ENCODE results near the gene UBA3. TPM values are rescaled to one million over a fixed set of nuclear protein-coding genes. Genes with fewer than 3 reads are reported as not detected.

The UBA3 gene
- total and polyA plus RNA-seq, 2 of the 13 experiments (the other 11 are each of a cell fraction or from before 2014, with no cell fraction given): 40.7 to 49.0 TPM

GRCh38 chr3:69085833-69086722 lies 5.9 kb upstream of the UBA3 start:
- intact Hi-C loops (cut with micrococcal nuclease; ENCODE audit: unreplicated experiment): no loop called here
- 40% methylated on average over 8 of the region's 8 CpGs for WGBS (ENCODE audit: low lambda C conversion rate)
- ATAC-seq (peak; percentile 28), FAIRE-seq (no peak), DNase-seq (ENCODE audit: low spot score) (peak; percentile 41)
- Histone ChIP-seq H3K4me1 (ENCODE audit: insufficient read depth, low read length) (peaks cover 48% of the 10 kb centered on the region), H3K79me2 (ENCODE audit: insufficient read depth, low read length) (peaks cover 9% of the 10 kb centered on the region), H2AFZ (ENCODE audit: low read length) (peak overlapping the region; percentile 39), H3K36me3 (replicated peaks in 1 of 2; ENCODE audit: control insufficient read depth in 1 of 2, insufficient read depth in 2 of 2, low read length in 2 of 2) (no peaks in the 10 kb centered on the region), H3K27me3 (ENCODE audit: control insufficient read depth in 1 of 2, insufficient read depth in 2 of 2, low read length in 2 of 2) (no peaks in the 10 kb centered on the region; a peak in 1 of 5 replicates), H3K27ac (ENCODE audit: extremely low read length, insufficient read depth, low read length) (peak overlapping the region; percentile 64), H3K4me3 (replicated peaks in 1 of 3; ENCODE audit: insufficient read depth in 1 of 3, low read depth in 2 of 3, low read length in 3 of 3) (peak overlapping the region; percentile 73 to 91 (median 88)), H4K20me1 (ENCODE audit: insufficient read depth, low read length) (no peaks in the 10 kb centered on the region), H3K4me2 (ENCODE audit: low read depth, low read length) (peak overlapping the region; percentile 95), H3K9me3 (ENCODE audit: low read length) (no peaks in the 10 kb centered on the region), H3K9ac (ENCODE audit: insufficient read depth, low read depth, low read length) (peak overlapping the region; percentile 73)
- POLR2A ChIA-PET: interaction anchor here (2.8 kb wide), 1 partner anchor 34 kb away, joined by 18 read pairs; the partner anchor contains the start of gene TMF1
- in situ Hi-C loops (cut with HindIII; ENCODE audit: extremely low pct_ligation_motif_present, low pct_unique_long_range_greater_than_20kb): no loop called here
- CTCF ChIA-PET (ENCODE audit: low intra/inter-chr PET ratio, low total read pairs): no interaction called here
- no TSS peak for BruUV-seq (replicated peaks)
- TF ChIP-seq HIC2 (CRISPR knock-in tag; IDR thresholded peaks at IDR 0.05; ENCODE audit: low read depth) (no peak), ZFX (CRISPR knock-in tag; IDR thresholded peaks at IDR 0.05; ENCODE audit: low read depth) (peak; percentile 34; the same call in 1 of the 2 replicates), ZNF619 (CRISPR knock-in tag; IDR thresholded peaks at IDR 0.05) (no peak), SMAD9 (CRISPR knock-in tag; IDR thresholded peaks at IDR 0.05) (no peak), SRY (CRISPR knock-in tag; IDR thresholded peaks at IDR 0.05) (no peak), ZXDC (CRISPR knock-in tag; IDR thresholded peaks at IDR 0.05) (no peak), ZNF446 (CRISPR knock-in tag; IDR thresholded peaks at IDR 0.05) (no peak), ZNF589 (CRISPR knock-in tag; conservative IDR thresholded peaks at IDR 0.05) (no peak), NCOA1 (CRISPR knock-in tag; IDR thresholded peaks at IDR 0.05) (0 out of 2 replicates have a peak, but pooled peaks have one; percentile 8), ZNF609 (CRISPR knock-in tag; IDR thresholded peaks at IDR 0.05; ENCODE audit: borderline replicate concordance) (no peak), FOSL2 (CRISPR knock-in tag; IDR thresholded peaks at IDR 0.05) (peak; percentile 44), CENPT (CRISPR knock-in tag; IDR thresholded peaks at IDR 0.05; ENCODE audit: low read depth) (no peak), ELF1 (CRISPR knock-in tag; IDR thresholded peaks at IDR 0.05) (no peak), SRSF1 (optimal IDR thresholded peaks at IDR 0.05; ENCODE audit: low read depth, low read length) (no peak), DNMT3B (CRISPR knock-in tag; conservative IDR thresholded peaks at IDR 0.05) (no peak)
